HG02571 (cell line): ENCODE results near the gene PACC1.
A peak's percentile ranks its signal among the peaks of the same experiment; 100 is the strongest.

Experiments used
- ATAC-seq: cut with Tn5 transposase; IDR thresholded peaks from one replicate; pipeline ENCODE4 v1.9.1; 2021; ENCODE audit warnings: mild to moderate bottlenecking, moderate library complexity; ENCODE audit not compliant: unreplicated experiment

PACC1 gene

GRCh38 chr1:212438831-212439237, 24.1 kb upstream of the PACC1 start:
- no peak for ATAC-seq

- ATAC-seq, result no peak
These were observed 22.6 kb upstream of the PACC1 start for GRCh38 chr1:212437179-212437798.

GRCh38 chr1:212434992-212435391, 20.3 kb upstream of the PACC1 start:
- no peak for ATAC-seq

GRCh38 chr1:212433577-212434462, 19.1 kb upstream of the PACC1 start:
- no peak for ATAC-seq

- peak; percentile 98 for ATAC-seq
These were observed 18.2 kb upstream of the PACC1 start, which contains the start of gene NENF for GRCh38 chr1:212432661-212433576. TSS of gene NENF (plus strand) at chr1:212432920. CDS start at chr1:212432944, 24 bp downstream.

- ATAC-seq, result no peak
These were observed 17.6 kb upstream of the PACC1 start for GRCh38 chr1:212432272-212432660.

GRCh38 chr1:212431644-212432043, 17.0 kb upstream of the PACC1 start:
- no peak for ATAC-seq

- no peak for ATAC-seq
These were observed 16.3 kb upstream of the PACC1 start for GRCh38 chr1:212430955-212431394.

- no peak for ATAC-seq
These were observed 15.7 kb upstream of the PACC1 start for GRCh38 chr1:212430416-212430815.

GRCh38 chr1:212428496-212428895, 13.8 kb upstream of the PACC1 start:
- ATAC-seq, result no peak

GRCh38 chr1:212423879-212424278, 9.2 kb upstream of the PACC1 start:
- ATAC-seq, result no peak

- ATAC-seq, result no peak
These were observed 6.5 kb upstream of the PACC1 start for GRCh38 chr1:212421165-212421564.

GRCh38 chr1:212415107-212415841, 588 bp upstream of the PACC1 start:
- no peak for ATAC-seq

- ATAC-seq, result peak; percentile 10
These were observed 771 bp downstream of the PACC1 start for GRCh38 chr1:212413902-212414327.

GRCh38 chr1:212412374-212412773, 2.3 kb downstream of the PACC1 start:
- no peak for ATAC-seq

GRCh38 chr1:212410231-212410820, 4.4 kb downstream of the PACC1 start:
- ATAC-seq, result no peak

- ATAC-seq, result no peak
These were observed 11.9 kb downstream of the PACC1 start for GRCh38 chr1:212402666-212403321.

- no peak for ATAC-seq
These were observed 12.7 kb downstream of the PACC1 start for GRCh38 chr1:212401838-212402582.

- no peak for ATAC-seq
These were observed 13.6 kb downstream of the PACC1 start for GRCh38 chr1:212401042-212401441.
